Activated CD8-positive, alpha-beta memory T cell treated with anti-CD3 and anti-CD28 coated beads for 1 hour (primary cell): Measurements from ENCODE around the gene TM9SF2.

Experiments used
- DNase-seq, 2 donors: peaks; one replicate each; pipeline ENCODE4 v3.0.0-alpha.2; 2020; ENCODE audit warnings: low read depth in 1 of 2; ENCODE audit errors: extremely low read depth in 1 of 2

The TM9SF2 gene

DNA sequence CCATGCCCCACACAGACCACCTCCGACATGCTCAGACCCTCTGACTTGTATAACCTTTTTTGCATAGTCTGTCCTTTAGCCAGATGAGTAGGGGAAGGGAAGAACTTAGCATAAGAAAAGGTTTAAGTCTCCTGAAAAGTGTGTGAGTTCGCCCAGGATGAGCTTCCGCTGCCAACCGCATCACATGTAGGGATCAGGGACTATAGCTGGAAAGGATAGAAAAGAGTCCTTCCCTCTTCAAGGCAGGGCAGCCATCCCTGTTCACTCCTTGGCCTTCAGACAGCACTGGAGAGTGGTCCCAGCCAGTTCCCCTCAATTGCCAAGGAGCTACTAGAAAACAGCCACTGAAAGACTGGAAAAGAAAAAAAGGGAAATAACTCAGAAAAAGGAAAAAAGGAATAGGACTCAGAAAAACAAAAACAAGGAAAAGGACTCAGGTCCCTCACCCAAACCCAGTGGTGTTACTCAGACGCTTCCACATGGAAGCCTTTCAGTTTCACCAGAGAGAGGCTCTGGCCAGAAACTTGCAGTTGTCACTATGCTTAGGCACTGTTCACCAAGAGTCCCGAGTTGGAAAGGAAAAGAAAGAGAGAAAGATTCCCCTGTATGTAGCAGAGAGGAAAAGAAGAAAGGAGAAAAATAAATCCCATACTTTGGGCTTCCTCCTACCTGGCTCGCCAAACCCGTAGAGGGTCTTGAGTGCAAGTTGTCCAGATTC, 5.6 kb upstream of the TM9SF2 start:
- DNase-seq, result no peak

GRCh38 chr13:99496184-99497142, 4.8 kb upstream of the TM9SF2 start:
- DNase-seq, result peak; percentile 22 to 39

DNA sequence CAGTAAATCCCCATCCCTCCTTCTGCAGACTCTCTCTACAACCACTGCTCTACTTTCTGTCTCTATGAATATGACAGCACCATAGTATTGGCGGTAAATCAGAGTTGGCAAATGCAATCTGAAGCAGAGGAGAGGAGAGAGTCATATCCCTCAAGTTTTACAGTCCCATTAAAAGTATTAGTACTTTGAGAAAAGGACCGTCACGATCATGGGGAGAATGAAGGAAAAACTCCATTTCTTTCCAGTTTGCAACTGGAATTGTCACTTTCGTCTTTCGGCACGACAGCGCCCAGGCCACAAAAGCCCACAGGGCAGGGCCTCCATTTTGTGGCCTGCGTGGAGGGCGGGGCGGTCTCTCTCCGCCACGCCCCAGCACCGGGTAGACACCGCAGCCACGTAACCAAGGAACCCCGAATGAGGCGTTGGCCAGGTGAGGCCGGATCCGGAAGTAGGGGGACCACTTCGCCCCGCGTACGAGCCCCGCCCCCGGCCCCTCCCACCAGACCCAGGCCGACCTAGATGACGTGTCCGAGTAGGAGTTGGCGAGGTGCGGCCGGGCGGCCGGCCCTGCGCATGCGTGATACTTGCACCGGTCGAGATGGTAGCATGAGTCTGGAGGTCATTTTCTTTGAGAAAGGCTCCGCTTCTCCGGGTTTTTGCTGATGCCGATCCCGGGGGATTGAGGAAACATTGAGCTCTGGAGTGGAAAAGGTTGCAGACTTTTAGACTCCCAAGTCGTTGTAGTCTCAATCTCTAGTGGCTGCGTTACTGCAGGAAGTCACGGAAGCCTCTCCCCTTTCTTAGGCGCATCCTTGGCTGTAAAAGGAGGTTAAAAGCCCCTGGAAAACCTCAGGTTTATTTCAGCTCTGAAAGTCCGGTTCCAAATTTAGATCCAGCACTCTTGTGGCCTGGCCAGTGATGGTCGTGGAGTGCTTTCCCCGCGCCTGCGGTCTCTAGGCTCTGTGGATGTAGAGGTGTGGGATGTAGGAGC, 2.8 kb upstream of the TM9SF2 start:
- peak; percentile 84 to 91 for DNase-seq

DNA sequence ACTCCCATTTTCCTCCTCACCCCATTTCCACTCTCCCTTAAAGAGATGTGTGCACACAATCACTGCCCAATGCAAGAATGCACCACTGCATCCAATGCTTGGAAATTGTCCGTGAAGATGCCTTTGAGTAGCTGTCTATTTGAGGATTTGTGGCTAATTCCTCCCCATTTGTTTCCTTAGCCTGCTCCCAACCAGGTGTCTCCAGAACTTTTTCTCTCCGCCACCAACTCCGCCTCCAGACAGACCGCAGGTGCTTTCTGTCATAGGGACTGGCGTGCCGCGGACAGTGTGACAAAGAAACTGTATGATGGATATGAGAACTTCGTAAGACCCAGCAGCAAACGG, 461 bp upstream of the TM9SF2 start:
- DNase-seq, result no peak

GRCh38 chr13:99501848-99502301, 603 bp downstream of the TM9SF2 start:
- DNase-seq, result no peak

GRCh38 chr13:99505814-99506269, 4.6 kb downstream of the TM9SF2 start:
- no peak for DNase-seq

- DNase-seq, result no peak
Observed at GRCh38 chr13:99506634-99507033, 5.4 kb downstream of the TM9SF2 start.

DNA sequence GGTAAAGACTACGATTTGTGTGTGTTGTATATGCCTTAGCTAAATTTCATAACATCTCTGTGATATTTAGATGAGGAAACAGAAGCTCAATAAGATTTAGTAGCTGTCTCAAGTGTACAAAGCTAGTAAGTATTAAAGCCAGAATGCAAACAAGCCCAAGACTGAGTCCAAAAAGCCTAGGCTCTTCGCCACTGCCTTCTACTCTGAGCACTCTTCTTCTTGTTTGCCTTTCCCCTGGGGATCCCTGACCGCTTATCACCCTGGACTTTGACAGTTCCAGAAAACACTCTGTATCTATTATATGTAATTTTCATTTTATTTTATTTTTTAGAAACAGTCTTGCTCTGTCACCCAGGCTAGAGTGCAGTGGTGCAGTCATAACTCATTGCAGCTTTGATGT, 5.8 kb downstream of the TM9SF2 start:
- no peak for DNase-seq

DNA sequence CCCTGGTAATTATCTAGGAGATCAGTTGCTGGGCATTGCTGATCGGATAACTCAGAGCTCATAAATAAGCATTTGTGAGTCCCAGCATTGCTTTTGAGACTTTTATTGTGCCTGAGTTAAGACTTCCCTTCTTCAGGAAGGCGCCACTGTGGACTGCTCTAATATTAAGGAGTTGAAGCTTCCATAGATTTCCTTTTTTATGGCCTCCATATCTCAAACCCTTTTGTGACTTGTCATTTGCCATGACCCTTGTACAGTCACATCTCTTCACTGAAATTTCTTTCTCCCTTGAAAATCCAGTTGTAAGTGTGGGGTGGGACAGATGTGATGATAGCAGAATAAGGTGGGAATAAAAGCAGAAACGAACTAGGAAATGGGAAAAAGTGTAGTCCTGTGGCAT, 6.3 kb downstream of the TM9SF2 start:
- DNase-seq, result no peak

GRCh38 chr13:99507986-99508385, 6.7 kb downstream of the TM9SF2 start:
- DNase-seq, result no peak

DNA sequence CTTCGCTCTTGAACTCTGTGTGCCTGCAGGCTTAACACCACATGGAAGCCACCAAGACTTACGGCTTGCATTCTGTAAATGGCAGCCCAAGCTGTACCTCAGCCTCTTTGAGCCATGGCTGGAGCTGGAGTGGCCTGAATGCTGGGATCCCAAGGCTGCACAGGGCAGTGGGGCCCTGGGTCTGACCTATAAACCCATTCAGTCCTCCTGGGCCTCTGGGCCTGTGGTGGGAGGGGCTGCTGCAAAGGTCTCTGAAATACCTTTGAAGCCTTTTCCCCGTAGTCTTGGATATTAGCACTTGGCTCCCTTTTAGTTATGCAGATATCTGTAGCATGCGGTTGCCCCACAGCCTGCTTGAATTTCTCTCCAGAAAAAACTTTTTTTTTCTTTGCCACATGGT, 8.2 kb downstream of the TM9SF2 start:
- DNase-seq, result no peak

DNA sequence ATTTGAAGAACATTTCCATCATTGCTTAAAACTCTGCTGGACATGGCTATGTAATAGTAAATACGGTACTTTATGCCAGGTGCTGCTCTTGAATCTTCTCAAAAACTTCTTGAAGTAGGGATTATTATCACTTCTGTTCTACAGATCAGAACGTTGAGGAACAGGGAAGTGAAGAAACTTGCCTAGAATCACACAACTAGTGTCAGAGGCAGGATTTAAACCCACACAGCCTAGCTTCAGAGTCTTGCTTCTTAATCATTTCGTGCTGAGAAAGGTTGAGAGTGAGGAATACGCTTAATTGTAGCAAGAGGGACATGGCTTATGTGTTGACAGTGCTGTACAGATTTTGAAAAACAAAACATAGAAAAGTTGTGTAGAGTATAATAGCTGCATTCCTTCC, 13.5 kb downstream of the TM9SF2 start:
- no peak for DNase-seq

DNA sequence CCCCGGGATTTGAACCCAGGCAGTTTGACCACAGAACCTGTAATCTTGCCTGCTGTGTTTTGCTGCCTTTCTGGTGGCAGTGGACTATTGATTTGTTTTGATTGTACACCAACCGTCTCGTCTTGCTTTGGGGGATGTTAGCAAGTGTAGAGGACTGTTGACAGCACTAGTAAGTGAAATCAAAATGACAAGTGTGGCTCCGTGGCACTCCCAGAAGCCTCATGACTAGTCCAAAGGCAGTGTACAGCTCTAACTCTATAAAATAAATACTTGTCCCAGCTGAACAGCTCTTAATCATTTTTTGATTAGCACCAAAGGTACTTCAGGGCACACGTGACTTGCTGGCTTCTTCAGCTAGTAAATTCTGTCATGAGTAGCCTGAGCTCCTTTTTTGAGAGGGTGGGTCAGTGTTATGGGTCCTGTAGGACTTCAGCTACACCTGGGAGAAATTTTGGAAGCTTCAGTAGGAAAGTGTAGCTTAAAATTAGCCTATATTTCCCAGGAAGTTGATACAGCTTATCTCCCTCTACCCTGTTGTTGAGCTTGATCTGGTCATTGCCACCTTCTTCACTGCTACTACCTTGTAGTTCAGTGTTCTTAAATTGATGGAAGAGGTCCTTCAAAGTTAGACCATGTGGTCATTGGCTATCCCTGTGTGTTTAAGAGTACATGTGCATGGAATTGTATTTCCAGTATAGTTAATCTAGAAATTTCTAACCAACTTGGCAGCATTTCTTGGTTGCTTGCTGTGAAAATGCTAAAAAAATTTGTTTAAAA, 15.1 kb downstream of the TM9SF2 start:
- DNase-seq, result no peak

DNA sequence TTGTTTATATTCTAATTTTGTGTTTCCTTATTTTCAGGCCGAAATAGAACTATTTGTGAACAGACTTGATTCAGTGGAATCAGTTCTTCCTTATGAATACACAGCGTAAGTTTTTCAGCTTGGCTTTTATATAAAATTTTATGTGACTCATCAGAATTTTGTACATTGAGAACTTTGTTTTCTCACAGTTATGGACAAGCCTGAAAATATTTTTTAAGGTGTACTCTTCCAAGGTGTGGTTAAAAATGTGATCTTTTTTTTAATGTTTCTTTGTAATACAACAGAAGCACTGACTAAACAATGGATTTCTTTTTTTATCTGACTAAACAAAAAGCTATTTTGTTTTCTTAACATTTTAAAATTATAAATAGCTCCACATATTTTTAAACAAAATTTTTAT, 16.3 kb downstream of the TM9SF2 start:
- DNase-seq, result no peak

DNA sequence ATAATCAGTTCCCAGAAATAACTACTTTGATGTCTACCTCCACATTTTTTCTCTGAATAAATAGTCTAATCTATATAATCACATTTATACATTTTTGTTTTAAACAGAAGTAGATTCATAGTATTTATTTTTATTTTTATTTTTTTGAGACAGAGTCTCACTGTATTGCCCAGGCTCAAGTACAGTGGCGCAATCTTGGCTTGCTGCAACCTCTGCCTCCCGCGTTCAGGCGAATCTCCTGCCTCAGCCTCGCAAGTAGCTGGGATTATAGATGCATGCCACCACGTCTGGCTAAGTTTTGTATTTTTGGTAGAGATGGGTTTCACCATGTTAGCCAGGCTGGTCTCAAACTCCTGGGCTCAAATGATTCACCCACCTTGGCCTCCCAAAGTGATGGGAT, 16.7 kb downstream of the TM9SF2 start:
- DNase-seq, result no peak

- DNase-seq, result no peak
Observed at GRCh38 chr13:99522298-99522697, 21.0 kb downstream of the TM9SF2 start.

- no peak for DNase-seq
Observed at GRCh38 chr13:99523838-99524237, 22.6 kb downstream of the TM9SF2 start.

DNA sequence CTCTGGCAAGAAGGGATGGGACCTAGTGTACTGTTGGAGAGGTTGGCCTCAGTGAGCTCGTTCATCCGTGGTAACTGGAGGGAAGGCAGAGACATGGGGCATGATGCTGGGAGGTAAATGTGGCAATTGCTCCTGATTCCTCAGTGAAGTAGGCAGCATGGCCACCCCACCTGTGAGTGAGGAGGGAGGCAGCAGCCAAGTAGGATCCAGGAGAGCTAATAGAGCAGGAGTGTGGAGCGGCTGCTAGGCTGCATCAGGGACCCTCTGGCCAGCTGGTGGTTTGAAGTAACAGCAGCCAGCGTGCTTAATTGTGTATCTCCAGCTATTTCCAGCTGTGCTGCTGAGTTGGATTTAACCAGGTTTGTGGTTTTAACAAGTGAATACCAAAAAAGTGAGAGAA, 24.7 kb downstream of the TM9SF2 start:
- DNase-seq, result no peak

GRCh38 chr13:99526549-99526948, 25.3 kb downstream of the TM9SF2 start:
- no peak for DNase-seq

DNA sequence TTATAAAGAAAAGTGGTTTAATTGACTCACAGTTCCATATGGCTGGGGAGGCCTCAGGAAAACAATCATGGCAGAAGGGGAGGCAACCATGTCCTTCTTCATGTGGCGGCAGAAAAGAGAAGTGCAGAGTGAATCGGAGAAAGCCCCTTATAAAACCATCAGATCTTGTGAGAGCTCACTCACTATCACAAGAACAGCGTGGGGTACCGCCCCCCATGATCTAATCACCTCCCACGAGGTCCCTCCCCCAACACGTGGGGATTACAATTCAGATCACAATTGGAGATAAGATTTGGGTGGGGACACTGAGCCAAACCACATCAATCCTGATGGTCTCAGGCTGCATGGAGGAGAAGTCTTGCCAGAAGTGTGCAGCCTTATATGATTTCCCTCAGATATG, 26.0 kb downstream of the TM9SF2 start:
- DNase-seq, result no peak
